ENCODE results near the gene MECP2.

The MECP2 gene

GRCh38 chrX:154082396-154083125 is 15.0 kb downstream of the MECP2 start:
- no peaks in the 10 kb centered on the region for H3K9me3 ChIP-seq (ENCODE audit: control insufficient read depth in 1 of 2, low read length in 2 of 2)
- H3K27me3 ChIP-seq (ENCODE audit: low read depth, low read length): no peaks in the 10 kb centered on the region
- H3K4me1 ChIP-seq (ENCODE audit: control insufficient read depth in 1 of 2, insufficient read depth in 2 of 2, low read length in 2 of 2): peaks cover 10 to 24% of the 10 kb centered on the region in 2 donors
- no peaks in the 10 kb centered on the region for H3K36me3 ChIP-seq (ENCODE audit: control insufficient read depth in 1 of 2, insufficient read depth in 2 of 2, low read length in 2 of 2)
- peak overlapping the region; percentile 25 for H3K27ac ChIP-seq (ENCODE audit: low read length)
- no peak overlapping the region for H3K4me3 ChIP-seq (ENCODE audit: low read depth in 1 of 2, low read length in 2 of 2)

GRCh38 chrX:154077101-154077500 is 20.4 kb downstream of the MECP2 start:
- Histone ChIP-seq H3K27me3 (ENCODE audit: low read depth, low read length) (no peaks in the 10 kb centered on the region), H3K9me3 (ENCODE audit: control insufficient read depth in 1 of 2, low read length in 2 of 2) (no peaks in the 10 kb centered on the region), H3K4me3 (ENCODE audit: low read depth in 1 of 2, low read length in 2 of 2) (no peak overlapping the region), H3K4me1 (ENCODE audit: control insufficient read depth in 1 of 2, insufficient read depth in 2 of 2, low read length in 2 of 2) (peaks cover 6 to 14% of the 10 kb centered on the region in 2 donors), H3K36me3 (ENCODE audit: control insufficient read depth in 1 of 2, insufficient read depth in 2 of 2, low read length in 2 of 2) (no peaks in the 10 kb centered on the region), H3K27ac (ENCODE audit: low read length) (no peak overlapping the region)

- Histone ChIP-seq H3K9me3 (ENCODE audit: control insufficient read depth in 1 of 2, low read length in 2 of 2) (no peaks in the 10 kb centered on the region), H3K27me3 (ENCODE audit: low read depth, low read length) (no peaks in the 10 kb centered on the region), H3K4me1 (ENCODE audit: control insufficient read depth in 1 of 2, insufficient read depth in 2 of 2, low read length in 2 of 2) (peaks cover 6 to 16% of the 10 kb centered on the region in 2 donors), H3K4me3 (ENCODE audit: low read depth in 1 of 2, low read length in 2 of 2) (no peak overlapping the region), H3K36me3 (ENCODE audit: control insufficient read depth in 1 of 2, insufficient read depth in 2 of 2, low read length in 2 of 2) (no peaks in the 10 kb centered on the region), H3K27ac (ENCODE audit: low read length) (no peak overlapping the region)
Observed at GRCh38 chrX:154074199-154074598, 23.3 kb downstream of the MECP2 start.

GRCh38 chrX:154072192-154072591 is 25.3 kb downstream of the MECP2 start:
- no peaks in the 10 kb centered on the region for H3K36me3 ChIP-seq (ENCODE audit: control insufficient read depth in 1 of 2, insufficient read depth in 2 of 2, low read length in 2 of 2)

GRCh38 chrX:154068560-154068959 is 29.0 kb downstream of the MECP2 start:
- Histone ChIP-seq H3K27me3 (ENCODE audit: low read depth, low read length) (no peaks in the 10 kb centered on the region), H3K4me3 (ENCODE audit: low read depth in 1 of 2, low read length in 2 of 2) (no peak overlapping the region), H3K9me3 (ENCODE audit: control insufficient read depth in 1 of 2, low read length in 2 of 2) (no peaks in the 10 kb centered on the region), H3K4me1 (ENCODE audit: control insufficient read depth in 1 of 2, insufficient read depth in 2 of 2, low read length in 2 of 2) (peaks cover 0 to 26% of the 10 kb centered on the region in 2 donors), H3K36me3 (ENCODE audit: control insufficient read depth in 1 of 2, insufficient read depth in 2 of 2, low read length in 2 of 2) (no peaks in the 10 kb centered on the region), H3K27ac (ENCODE audit: low read length) (no peak overlapping the region)

More at GRCh38 chrX:154072192-154072591, 25.3 kb downstream of the MECP2 start:
- H3K4me3 ChIP-seq (ENCODE audit: low read depth in 1 of 2, low read length in 2 of 2): no peak overlapping the region
- no peaks in the 10 kb centered on the region for H3K9me3 ChIP-seq (ENCODE audit: control insufficient read depth in 1 of 2, low read length in 2 of 2)
- no peaks in the 10 kb centered on the region for H3K27me3 ChIP-seq (ENCODE audit: low read depth, low read length)
- no peak overlapping the region for H3K27ac ChIP-seq (ENCODE audit: low read length)
- H3K4me1 ChIP-seq (ENCODE audit: control insufficient read depth in 1 of 2, insufficient read depth in 2 of 2, low read length in 2 of 2): peaks cover 6 to 20% of the 10 kb centered on the region in 2 donors

- Histone ChIP-seq H3K4me3 (ENCODE audit: low read depth in 1 of 2, low read length in 2 of 2) (no peak overlapping the region), H3K36me3 (ENCODE audit: control insufficient read depth in 1 of 2, insufficient read depth in 2 of 2, low read length in 2 of 2) (no peaks in the 10 kb centered on the region), H3K27me3 (ENCODE audit: low read depth, low read length) (no peaks in the 10 kb centered on the region), H3K9me3 (ENCODE audit: control insufficient read depth in 1 of 2, low read length in 2 of 2) (no peaks in the 10 kb centered on the region), H3K4me1 (ENCODE audit: control insufficient read depth in 1 of 2, insufficient read depth in 2 of 2, low read length in 2 of 2) (peaks cover 0 to 50% of the 10 kb centered on the region in 2 donors), H3K27ac (ENCODE audit: low read length) (no peak overlapping the region)
Observed at GRCh38 chrX:154064637-154065435, 32.7 kb downstream of the MECP2 start.

- Histone ChIP-seq H3K9me3 (ENCODE audit: control insufficient read depth in 1 of 2, low read length in 2 of 2) (no peaks in the 10 kb centered on the region), H3K27ac (ENCODE audit: low read length) (no peak overlapping the region), H3K4me3 (ENCODE audit: low read depth in 1 of 2, low read length in 2 of 2) (no peak overlapping the region), H3K27me3 (ENCODE audit: low read depth, low read length) (no peaks in the 10 kb centered on the region), H3K36me3 (ENCODE audit: control insufficient read depth in 1 of 2, insufficient read depth in 2 of 2, low read length in 2 of 2) (no peaks in the 10 kb centered on the region), H3K4me1 (ENCODE audit: control insufficient read depth in 1 of 2, insufficient read depth in 2 of 2, low read length in 2 of 2) (peaks cover 0 to 62% of the 10 kb centered on the region in 2 donors)
Observed at GRCh38 chrX:154063234-154063633, 34.3 kb downstream of the MECP2 start.

- Histone ChIP-seq H3K27me3 (ENCODE audit: low read depth, low read length) (no peaks in the 10 kb centered on the region), H3K9me3 (ENCODE audit: control insufficient read depth in 1 of 2, low read length in 2 of 2) (no peaks in the 10 kb centered on the region), H3K4me3 (ENCODE audit: low read depth in 1 of 2, low read length in 2 of 2) (no peak overlapping the region), H3K4me1 (ENCODE audit: control insufficient read depth in 1 of 2, insufficient read depth in 2 of 2, low read length in 2 of 2) (peaks cover 0 to 68% of the 10 kb centered on the region in 2 donors), H3K36me3 (ENCODE audit: control insufficient read depth in 1 of 2, insufficient read depth in 2 of 2, low read length in 2 of 2) (no peaks in the 10 kb centered on the region), H3K27ac (ENCODE audit: low read length) (no peak overlapping the region)
Observed at GRCh38 chrX:154061801-154062200, 35.7 kb downstream of the MECP2 start.

- Histone ChIP-seq H3K4me1 (ENCODE audit: control insufficient read depth in 1 of 2, insufficient read depth in 2 of 2, low read length in 2 of 2) (peaks cover 0 to 68% of the 10 kb centered on the region in 2 donors), H3K36me3 (ENCODE audit: control insufficient read depth in 1 of 2, insufficient read depth in 2 of 2, low read length in 2 of 2) (no peaks in the 10 kb centered on the region), H3K27ac (ENCODE audit: low read length) (no peak overlapping the region), H3K4me3 (ENCODE audit: low read depth in 1 of 2, low read length in 2 of 2) (no peak overlapping the region), H3K9me3 (ENCODE audit: control insufficient read depth in 1 of 2, low read length in 2 of 2) (no peaks in the 10 kb centered on the region), H3K27me3 (ENCODE audit: low read depth, low read length) (no peaks in the 10 kb centered on the region)
Observed at GRCh38 chrX:154059729-154060245, 37.7 kb downstream of the MECP2 start.

- peaks cover 0 to 67% of the 10 kb centered on the region in 2 donors for H3K4me1 ChIP-seq (ENCODE audit: control insufficient read depth in 1 of 2, insufficient read depth in 2 of 2, low read length in 2 of 2)
- no peaks in the 10 kb centered on the region for H3K36me3 ChIP-seq (ENCODE audit: control insufficient read depth in 1 of 2, insufficient read depth in 2 of 2, low read length in 2 of 2)
- H3K9me3 ChIP-seq (ENCODE audit: control insufficient read depth in 1 of 2, low read length in 2 of 2): no peaks in the 10 kb centered on the region
- no peaks in the 10 kb centered on the region for H3K27me3 ChIP-seq (ENCODE audit: low read depth, low read length)
- H3K27ac ChIP-seq (ENCODE audit: low read length): no peak overlapping the region
- H3K4me3 ChIP-seq (ENCODE audit: low read depth in 1 of 2, low read length in 2 of 2): no peak overlapping the region
Observed at GRCh38 chrX:154059231-154059630, 38.3 kb downstream of the MECP2 start.

GRCh38 chrX:154058214-154058997 is 39.1 kb downstream of the MECP2 start:
- Histone ChIP-seq H3K4me1 (ENCODE audit: control insufficient read depth in 1 of 2, insufficient read depth in 2 of 2, low read length in 2 of 2) (peaks cover 0 to 59% of the 10 kb centered on the region in 2 donors), H3K27me3 (ENCODE audit: low read depth, low read length) (no peaks in the 10 kb centered on the region), H3K9me3 (ENCODE audit: control insufficient read depth in 1 of 2, low read length in 2 of 2) (no peaks in the 10 kb centered on the region), H3K36me3 (ENCODE audit: control insufficient read depth in 1 of 2, insufficient read depth in 2 of 2, low read length in 2 of 2) (no peaks in the 10 kb centered on the region), H3K4me3 (ENCODE audit: low read depth in 1 of 2, low read length in 2 of 2) (no peak overlapping the region), H3K27ac (ENCODE audit: low read length) (no peak overlapping the region)

Measured in muscle layer of duodenum (tissue), 2 donors.